NCI-H2107 (cell line): Measurements from ENCODE around the gene TRAPPC2B.
A peak's percentile ranks its signal among the peaks of the same experiment; 100 is the strongest.
"Not testable (repeated sequence)": the region's sequence is repeated elsewhere in the genome, so short reads cannot be mapped to it uniquely, and the experiment has no call there.

ENCODE experiments used
- DNase-seq: peaks from one replicate; lab custom pipeline; 2025; lab: John Stamatoyannopoulos, UW

The TRAPPC2B gene

DNA sequence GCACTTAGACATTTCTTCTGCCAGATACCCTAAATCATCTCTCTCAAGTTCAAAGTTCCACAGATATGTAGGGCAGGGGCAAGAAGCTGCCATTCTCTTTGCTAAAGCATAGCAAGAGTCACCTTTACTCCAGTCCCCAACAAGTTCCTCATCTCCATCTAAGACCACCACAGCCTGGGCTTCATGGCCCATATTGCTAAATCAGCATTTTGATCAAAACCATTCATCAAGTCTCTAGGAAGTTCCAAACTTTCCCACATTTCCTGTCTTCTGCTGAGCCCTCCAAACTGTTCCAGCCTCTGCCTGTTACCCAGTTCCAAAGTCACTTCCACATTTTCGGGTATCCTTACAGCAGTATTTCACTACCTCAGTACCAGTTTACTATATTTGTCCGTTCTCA, 11.3 kb downstream of the TRAPPC2B start:
- DNase-seq: not testable (repeated sequence)

DNA sequence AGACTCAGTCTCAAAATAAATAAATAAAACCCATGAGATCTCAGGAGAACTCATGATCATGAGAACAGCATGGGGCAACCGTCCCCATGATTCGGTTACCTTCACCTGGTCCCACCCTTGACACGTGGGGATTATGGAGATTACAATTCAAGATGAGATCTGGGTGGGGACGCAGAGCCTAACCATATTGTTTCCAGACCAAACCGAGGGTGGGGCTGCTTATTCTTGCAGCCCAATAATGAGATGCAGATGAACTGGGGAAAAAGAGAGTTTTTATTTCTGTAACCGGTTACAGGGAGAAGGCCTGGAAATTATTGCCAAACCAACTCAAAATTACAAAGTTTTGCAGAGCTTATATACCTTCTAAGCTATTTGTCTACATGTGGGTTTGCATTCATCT, 12.8 kb downstream of the TRAPPC2B start:
- DNase-seq: no peak

DNA sequence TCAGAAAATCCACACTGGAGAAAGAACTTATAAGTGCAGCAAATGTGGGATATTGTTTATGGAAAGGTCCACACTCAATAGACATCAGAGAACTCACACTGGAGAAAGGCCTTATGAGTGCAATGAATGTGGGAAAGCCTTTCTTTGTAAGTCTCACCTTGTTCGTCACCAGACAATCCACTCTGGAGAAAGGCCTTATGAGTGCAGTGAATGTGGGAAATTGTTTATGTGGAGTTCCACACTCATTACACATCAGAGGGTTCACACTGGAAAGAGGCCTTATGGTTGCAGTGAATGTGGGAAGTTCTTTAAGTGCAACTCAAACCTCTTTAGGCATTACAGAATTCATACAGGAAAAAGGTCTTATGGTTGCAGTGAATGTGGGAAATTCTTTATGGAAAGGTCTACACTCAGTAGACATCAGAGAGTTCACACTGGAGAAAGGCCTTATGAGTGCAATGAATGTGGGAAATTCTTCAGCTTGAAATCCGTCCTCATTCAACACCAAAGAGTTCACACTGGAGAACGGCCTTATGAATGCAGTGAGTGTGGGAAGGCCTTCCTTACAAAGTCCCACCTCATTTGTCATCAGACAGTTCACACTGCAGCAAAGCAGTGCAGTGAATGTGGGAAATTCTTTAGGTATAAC, 14.3 kb downstream of the TRAPPC2B start:
- DNase-seq: no peak

DNA sequence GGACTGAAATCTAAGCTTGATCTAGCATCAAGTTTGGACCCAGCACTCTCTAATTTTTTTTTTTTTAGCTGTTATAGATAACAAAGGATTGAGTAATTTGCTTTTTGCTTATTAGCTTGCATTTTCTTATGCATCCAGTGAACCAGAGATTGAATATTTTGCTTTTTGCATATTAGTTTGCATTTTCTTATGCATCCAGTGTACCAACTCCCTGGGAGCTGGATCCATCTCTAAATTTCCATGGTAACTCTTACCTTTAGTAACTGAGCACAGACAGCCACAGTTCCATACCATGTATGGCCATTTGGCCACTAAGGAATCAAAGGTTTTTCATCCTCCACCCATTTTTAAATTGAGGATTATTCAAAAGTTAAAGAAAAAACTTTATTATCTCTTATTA, 17.6 kb downstream of the TRAPPC2B start:
- DNase-seq: no peak

DNA sequence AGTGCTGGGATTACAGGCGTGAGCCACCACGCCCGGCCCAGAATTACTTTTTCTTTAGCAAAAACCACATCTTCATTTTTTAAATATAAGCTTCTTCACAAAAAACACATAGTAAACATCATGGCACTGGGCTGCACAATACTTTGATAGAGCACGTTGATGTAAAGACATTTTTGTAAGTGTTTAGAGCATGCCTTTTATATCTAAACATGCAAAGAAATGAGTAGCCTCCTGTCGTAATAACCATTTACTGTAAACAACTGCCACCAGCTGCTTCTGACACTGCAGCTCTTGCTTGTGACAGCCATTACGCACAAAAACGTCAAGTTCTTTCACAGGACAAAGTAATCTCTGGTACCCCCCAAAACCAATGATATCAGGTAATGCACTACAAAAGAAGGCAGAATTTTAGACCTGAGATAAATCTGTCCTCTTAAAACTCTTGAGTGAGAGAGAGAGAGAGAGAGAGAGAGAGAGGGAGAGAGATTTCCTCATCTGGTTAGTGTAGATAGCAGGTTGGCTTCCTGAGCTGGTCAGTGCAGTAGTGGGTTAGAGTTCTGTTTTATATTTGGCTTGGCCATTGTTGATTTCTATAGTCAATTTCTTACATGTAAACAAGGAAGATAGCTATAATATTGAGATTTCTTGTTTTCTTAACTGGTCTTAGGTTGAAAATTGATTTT, 19.6 kb downstream of the TRAPPC2B start:
- no peak for DNase-seq

DNA sequence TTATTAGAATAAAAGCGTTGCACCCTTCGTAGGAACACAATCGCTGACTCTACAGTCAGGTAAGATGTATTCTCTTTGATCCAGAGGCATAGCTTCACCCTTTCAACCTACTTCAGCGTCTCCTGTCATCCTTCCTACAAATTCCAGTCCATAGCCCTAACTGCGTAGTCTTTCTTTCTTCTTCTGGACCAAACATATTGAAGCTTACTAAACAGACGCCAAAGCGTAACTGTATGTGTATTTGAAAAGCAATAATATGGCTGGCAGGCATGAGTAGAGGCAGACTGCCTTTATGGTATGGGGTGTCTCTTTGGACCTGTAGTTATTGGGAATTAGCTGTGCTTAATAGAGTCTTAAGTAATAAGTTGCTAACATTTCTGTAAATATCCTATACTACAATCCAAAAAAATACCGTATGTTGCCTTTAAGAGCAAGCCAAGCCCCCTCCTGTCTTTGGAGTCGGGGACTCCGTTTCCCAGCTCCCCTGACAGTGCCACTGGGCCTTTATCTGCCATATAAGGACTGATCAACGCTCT, 25.9 kb downstream of the TRAPPC2B start:
- DNase-seq: no peak

DNA sequence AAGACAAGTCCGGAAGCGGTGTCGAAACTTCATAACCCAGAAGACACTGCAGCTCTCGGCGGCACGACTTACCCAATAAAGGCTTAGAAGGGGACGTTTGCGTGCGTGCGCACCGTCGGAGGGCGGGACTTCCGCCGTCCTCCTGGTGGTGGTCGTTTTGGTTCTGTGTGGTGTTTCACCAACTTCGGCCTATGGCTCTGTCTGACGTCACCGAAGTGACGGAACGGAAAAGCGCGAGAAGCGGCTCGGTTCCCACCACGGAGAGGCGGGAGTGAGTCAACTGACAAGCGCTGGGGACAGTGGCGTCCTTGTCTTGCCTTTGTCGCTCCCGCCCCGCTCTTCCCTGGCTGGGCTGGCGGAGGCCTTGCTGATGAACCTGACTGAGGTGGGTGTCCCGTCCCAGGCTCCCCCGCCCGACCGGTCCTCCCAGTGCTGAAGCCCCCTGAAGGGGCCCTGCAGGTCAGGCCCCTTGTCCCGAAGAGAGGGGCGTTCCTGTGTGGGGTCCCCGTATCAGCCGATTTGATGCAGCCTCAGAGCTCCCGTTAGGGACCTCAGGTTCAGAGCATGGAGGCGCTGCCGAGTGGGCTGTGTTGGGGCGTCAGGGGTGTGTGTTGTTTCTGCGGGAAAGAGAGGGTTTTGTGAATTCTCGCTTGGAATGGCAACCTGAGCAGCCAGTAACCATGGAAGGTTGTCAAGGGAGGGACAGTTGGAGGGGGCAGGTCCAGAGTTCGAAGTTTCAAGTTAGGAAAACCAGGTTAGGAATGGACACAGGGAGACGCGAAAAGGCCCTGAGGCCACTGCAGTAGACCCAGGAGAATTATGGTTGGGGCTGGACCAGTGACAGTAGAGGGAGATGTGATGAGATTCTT, 26.6 kb downstream of the TRAPPC2B start, which contains the start of gene ZNF548:
Gene ZNF548 (plus strand): TSS at position 125 of the 869 bp plus-strand sequence. CDS start 246 bp downstream, at position 371.
- peak; percentile 93 for DNase-seq

DNA sequence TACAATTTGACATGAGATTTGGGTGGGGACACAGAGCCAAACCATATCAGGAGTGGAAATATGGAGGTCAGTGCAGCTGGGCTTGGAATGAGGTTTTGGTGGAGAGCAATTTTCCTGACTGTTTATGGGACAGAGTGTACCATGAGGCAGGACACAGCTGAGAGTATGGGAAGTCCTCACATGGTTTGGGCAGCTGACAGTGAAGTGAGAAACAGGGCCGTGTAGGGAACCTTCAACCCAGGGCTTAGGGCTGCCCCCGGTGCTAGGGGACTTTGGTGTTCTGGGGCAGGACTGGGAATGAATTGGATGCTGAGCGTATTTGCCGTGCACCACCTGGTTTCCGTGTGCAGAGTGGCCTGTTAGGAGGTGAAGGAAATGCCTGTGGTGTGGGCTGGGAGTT, 32.4 kb downstream of the TRAPPC2B start:
- no peak for DNase-seq

DNA sequence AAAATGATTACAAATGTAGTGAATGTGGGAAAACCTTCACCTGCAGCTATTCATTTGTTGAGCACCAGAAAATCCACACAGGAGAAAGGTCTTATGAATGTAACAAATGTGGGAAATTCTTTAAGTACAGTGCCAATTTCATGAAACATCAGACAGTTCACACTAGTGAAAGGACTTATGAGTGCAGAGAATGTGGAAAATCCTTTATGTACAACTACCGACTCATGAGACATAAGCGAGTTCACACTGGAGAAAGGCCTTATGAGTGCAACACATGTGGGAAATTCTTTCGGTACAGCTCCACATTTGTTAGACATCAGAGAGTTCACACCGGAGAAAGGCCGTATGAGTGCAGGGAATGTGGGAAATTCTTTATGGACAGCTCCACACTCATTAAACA, 35.5 kb downstream of the TRAPPC2B start:
- no peak for DNase-seq

DNA sequence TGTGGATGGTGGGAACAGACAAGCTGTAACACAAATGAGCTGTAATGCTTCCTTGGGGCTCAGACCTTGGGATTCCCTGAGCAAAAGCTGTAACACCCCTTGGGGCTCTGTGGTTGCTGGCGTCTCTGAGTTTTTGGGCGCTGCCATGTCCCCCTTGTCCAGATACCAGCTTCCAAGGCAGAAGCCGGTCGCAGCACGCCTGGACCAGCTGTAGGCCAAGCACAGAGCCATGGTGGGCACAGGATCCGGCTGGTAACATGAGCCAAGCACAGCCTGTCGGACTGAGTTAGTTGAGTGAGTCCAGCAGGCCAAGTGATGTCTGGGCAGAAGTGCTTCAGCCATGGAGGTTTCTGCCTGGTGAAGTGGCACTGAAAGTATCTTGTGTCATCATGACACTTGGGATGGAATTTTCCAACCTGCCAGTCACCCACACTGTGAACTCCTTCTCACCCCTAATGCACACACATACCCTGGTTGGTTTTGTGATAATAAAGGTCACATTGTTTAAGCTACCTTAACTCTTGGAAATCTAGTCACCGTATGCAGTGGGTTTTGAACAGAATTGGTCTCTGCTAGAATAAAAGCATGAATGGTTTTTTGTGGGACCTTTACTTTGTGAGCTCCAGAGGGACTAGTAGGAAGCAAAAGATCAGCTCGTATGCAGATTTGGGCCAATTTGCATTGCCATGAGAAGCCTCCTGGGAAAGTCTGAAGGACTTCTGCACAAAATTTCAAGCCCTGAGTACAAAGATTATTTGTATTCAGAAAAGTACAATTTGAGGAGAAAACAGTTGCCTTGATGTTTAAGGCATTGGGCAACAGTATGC, 40.6 kb downstream of the TRAPPC2B start:
- no peak for DNase-seq

DNA sequence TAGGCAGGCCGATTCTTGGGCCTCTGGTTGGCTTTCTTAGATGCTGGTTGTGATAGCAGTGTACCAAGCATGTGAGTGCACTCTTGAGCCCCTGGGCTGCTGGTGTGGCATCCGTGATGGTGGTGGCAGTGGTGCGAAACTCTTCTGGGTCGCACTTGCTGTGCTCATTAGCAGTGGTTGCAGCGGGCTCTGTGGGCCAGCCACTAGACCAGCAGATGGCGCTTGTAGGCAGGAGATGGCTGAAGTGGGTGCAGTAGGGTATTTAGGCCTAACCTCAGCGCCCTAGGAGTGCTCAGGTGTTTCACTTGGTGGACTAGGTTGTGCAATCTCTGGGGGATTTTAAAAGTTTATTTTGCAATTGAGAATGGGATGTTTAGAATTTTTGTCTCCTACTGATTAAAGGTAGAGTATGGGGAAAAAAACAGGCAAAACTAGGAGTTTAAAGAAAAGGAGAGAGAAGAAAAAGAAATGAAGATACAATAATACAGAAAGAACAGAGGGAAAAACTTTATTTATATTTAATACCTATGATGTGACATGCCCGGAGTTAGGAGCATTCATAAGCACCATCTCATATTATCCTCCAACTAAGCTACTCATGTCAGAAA, 43.3 kb downstream of the TRAPPC2B start:
- DNase-seq: no peak

DNA sequence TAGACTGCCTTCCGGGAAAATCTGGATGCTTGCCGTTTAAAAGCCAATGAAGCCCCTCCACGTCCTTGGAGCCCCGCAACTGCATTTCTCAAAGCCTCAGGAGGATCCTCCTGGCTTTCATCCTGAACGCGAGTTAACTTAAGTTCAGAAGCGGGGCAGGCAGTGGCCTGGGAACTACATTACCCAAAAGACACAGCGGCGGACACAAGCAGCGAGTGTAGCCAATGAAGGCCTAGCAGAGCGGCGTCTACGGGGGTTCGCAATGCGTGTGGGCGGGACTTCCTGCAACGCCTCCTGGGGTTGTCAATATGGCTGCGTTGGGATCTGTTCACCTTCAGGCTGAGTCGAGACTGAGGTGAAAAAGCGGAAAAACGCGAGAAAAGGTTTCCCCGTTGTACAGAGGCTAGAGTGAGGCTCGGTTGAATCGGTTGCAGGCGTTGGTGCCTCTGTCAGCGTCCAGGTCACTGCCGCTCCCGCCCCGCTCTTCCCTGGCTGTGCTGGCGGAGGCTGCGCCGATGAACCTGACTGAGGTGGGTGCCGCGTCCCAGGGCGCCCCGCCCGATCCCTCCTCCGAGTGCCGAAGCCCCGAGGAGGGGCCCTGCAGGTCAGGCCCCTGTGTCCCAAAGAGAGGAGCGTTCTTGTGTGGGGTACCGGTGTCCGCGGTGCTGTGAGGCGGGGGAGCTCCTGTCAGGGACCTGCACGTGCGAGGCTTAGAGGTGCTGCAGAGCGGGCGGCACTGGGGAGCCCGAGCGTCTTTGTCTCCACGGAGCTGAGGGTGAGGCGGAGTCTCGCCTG, 47.7 kb downstream of the TRAPPC2B start, which contains the start of gene ZNF17:
Gene ZNF17 (plus strand): TSS at position 285 of the 795 bp plus-strand sequence. CDS start 2,455 bp downstream, outside the sequence.
- peak; percentile 77 for DNase-seq
